NT2/D1 (cell line): Measurements from ENCODE around the gene U2AF2.

ENCODE experiments used
- DNase-seq: peaks from one replicate; pipeline ENCODE4 v3.0.0-alpha.2; 2011; ENCODE audit warnings: low read depth, low spot score
- H3K27me3 ChIP-seq: 2 replicates; pipeline ENCODE4 v1.6.0; 2011; ENCODE audit warnings: mild to moderate bottlenecking; ENCODE audit not compliant: insufficient read length, insufficient read depth
- H3K36me3 ChIP-seq: 2 replicates; pipeline ENCODE4 v1.6.1; 2011; ENCODE audit warnings: mild to moderate bottlenecking, low read length, mixed read lengths; ENCODE audit not compliant: insufficient read depth, insufficient read length
- H3K4me1 ChIP-seq: 2 replicates; pipeline ENCODE4 v1.5.1; 2011; ENCODE audit not compliant: insufficient read depth, insufficient read length
- H3K4me3 ChIP-seq: 2 replicates; pipeline ENCODE4 v1.5.1; 2011; ENCODE audit warnings: low read depth; ENCODE audit not compliant: insufficient read length
- H3K9ac ChIP-seq: 2 replicates; pipeline ENCODE4 v1.6.0; 2011; ENCODE audit warnings: low read depth; ENCODE audit not compliant: insufficient read length
- H3K9me3 ChIP-seq: 2 replicates; pipeline ENCODE4 v1.5.1; 2011; ENCODE audit warnings: mild to moderate bottlenecking, low read length; ENCODE audit not compliant: insufficient read depth
- SUZ12 ChIP-seq: IDR thresholded peaks from 2 replicates; pipeline ENCODE4 v1.6.1; 2011; ENCODE audit not compliant: insufficient read length, insufficient read depth; ENCODE audit errors: extremely low read depth
- YY1 ChIP-seq: IDR thresholded peaks from 2 replicates; pipeline ENCODE4 v1.6.1; 2011; ENCODE audit not compliant: insufficient read length, insufficient read depth
- ZNF274 ChIP-seq: IDR thresholded peaks from 2 replicates; pipeline ENCODE4 v1.6.1; 2011; ENCODE audit warnings: mild to moderate bottlenecking, low read depth, low read length

Gene U2AF2

GRCh38 chr19:55666343-55667005 is 11.6 kb downstream of the U2AF2 start:
- no peaks in the 10 kb centered on the region for H3K9me3 ChIP-seq
- DNase-seq = no peak
- H3K27me3 ChIP-seq = no peaks in the 10 kb centered on the region
- no peak overlapping the region for H3K9ac ChIP-seq
- TF ChIP-seq YY1 (no peak), ZNF274 (no peak), SUZ12 (no peak)
- peaks cover 11% of the 10 kb centered on the region for H3K4me1 ChIP-seq
- no peak overlapping the region for H3K4me3 ChIP-seq
- peaks cover 83% of the 10 kb centered on the region for H3K36me3 ChIP-seq

GRCh38 chr19:55667006-55667381 is 12.2 kb downstream of the U2AF2 start:
- Histone ChIP-seq H3K4me1 (peaks cover 11% of the 10 kb centered on the region), H3K9me3 (no peaks in the 10 kb centered on the region), H3K27me3 (no peaks in the 10 kb centered on the region), H3K36me3 (peaks cover 78% of the 10 kb centered on the region), H3K9ac (no peak overlapping the region), H3K4me3 (no peak overlapping the region)
- TF ChIP-seq ZNF274 (no peak), YY1 (no peak), SUZ12 (no peak)
- no peak for DNase-seq

DNA sequence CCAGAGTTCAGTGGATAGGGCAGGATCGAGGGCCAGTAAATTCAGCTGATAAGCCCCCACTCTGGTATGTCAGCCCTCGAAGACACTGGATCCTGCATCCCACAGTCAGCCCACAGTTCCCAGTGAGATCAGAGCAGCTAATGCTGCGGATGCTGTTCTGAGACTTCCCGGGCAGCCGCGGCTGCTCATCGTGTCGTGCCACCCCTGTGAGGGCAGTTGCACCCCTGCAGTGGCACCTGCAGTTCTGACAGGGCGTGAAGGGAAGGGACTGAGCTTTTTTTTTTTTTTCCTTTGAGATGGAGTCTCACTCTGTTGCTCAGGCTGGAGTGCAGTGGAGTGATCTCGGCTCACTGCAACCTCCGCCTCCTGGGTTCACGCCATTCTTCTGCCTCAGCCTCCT is 12.7 kb downstream of the U2AF2 start:
- no peaks in the 10 kb centered on the region for H3K9me3 ChIP-seq
- no peak overlapping the region for H3K9ac ChIP-seq
- H3K36me3 ChIP-seq = peaks cover 79% of the 10 kb centered on the region
- H3K27me3 ChIP-seq = no peaks in the 10 kb centered on the region
- H3K4me1 ChIP-seq = peaks cover 11% of the 10 kb centered on the region
- DNase-seq = no peak
- H3K4me3 ChIP-seq = no peak overlapping the region
- TF ChIP-seq ZNF274 (no peak), YY1 (no peak), SUZ12 (no peak)

GRCh38 chr19:55667958-55668357 is 13.1 kb downstream of the U2AF2 start:
- no peaks in the 10 kb centered on the region for H3K9me3 ChIP-seq
- H3K4me3 ChIP-seq = no peak overlapping the region
- no peak for TF ChIP-seq ZNF274
- TF ChIP-seq SUZ12 = no peak
- TF ChIP-seq YY1 = no peak
- H3K9ac ChIP-seq = no peak overlapping the region
- no peak for DNase-seq
- H3K4me1 ChIP-seq = peaks cover 11% of the 10 kb centered on the region
- no peaks in the 10 kb centered on the region for H3K27me3 ChIP-seq
- peaks cover 76% of the 10 kb centered on the region for H3K36me3 ChIP-seq

DNA sequence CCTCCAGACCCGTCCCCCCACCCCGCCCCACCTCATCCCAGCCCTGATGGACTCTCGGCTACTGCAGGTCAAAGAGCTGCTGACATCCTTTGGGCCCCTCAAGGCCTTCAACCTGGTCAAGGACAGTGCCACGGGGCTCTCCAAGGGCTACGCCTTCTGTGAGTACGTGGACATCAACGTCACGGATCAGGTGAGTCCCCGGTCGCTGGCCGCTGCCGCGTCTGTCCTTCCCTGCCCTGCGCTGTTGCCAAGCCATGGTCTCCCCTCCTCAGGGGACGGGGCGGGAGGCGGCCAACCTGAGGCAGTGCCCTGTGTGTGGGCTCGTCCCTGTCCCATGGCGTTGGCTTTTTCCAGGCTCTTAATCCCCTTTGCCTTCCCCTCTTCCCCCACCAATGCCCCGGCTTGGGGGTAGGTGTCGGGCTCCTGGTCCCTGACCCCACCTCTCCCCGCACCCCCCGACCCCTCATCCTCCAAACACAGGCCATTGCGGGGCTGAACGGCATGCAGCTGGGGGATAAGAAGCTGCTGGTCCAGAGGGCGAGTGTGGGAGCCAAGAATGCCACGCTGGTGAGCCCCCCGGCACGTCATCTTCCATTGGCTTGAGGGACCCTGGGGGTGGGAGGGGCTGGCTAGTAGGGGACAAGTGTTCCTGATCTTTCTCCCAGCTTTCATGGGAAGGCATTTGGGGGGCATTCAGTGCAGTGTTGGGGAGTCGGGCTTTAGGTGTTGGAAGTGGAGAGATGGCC is 13.9 kb downstream of the U2AF2 start:
- H3K27me3 ChIP-seq = no peaks in the 10 kb centered on the region
- no peak overlapping the region for H3K4me3 ChIP-seq
- H3K9ac ChIP-seq = no peak overlapping the region
- peaks cover 73% of the 10 kb centered on the region for H3K36me3 ChIP-seq
- DNase-seq = no peak
- no peak for TF ChIP-seq ZNF274
- TF ChIP-seq SUZ12 = no peak
- no peak for TF ChIP-seq YY1
- H3K9me3 ChIP-seq = no peaks in the 10 kb centered on the region
- peaks cover 11% of the 10 kb centered on the region for H3K4me1 ChIP-seq

- Histone ChIP-seq H3K4me3 (no peak overlapping the region), H3K9me3 (no peaks in the 10 kb centered on the region), H3K27me3 (no peaks in the 10 kb centered on the region), H3K36me3 (peaks cover 69% of the 10 kb centered on the region), H3K4me1 (peaks cover 11% of the 10 kb centered on the region), H3K9ac (no peak overlapping the region)
- TF ChIP-seq ZNF274 = no peak
- TF ChIP-seq YY1 = no peak
- no peak for TF ChIP-seq SUZ12
- no peak for DNase-seq
Measured at GRCh38 chr19:55669418-55670279, 14.8 kb downstream of the U2AF2 start.
